HL-60 (cell line): Measurements from ENCODE around the gene CEP85.

ENCODE experiments used
- DNase-seq, 2 experiments: peaks; one replicate each; pipeline ENCODE4 v3.0.0-alpha.2; 2010 to 2020; ENCODE audit warnings: low read depth in 1 of 2, low spot score in 1 of 2
- H3K27ac ChIP-seq: fragments of 250-450 bp; sonication (Bioruptor Pico); replicated peaks from 2 replicates; pipeline ENCODE4 v1.5.1; 2020; ENCODE audit warnings: mild to moderate bottlenecking, moderate library complexity
- H3K27me3 ChIP-seq: fragments of 250-450 bp; sonication (Bioruptor Pico); 2 replicates; pipeline ENCODE4 v1.5.1; 2021; ENCODE audit warnings: mild to moderate bottlenecking, moderate library complexity; ENCODE audit not compliant: insufficient read depth, poor library complexity, severe bottlenecking
- H3K4me3 ChIP-seq: replicated peaks from 2 replicates; pipeline ENCODE4 v1.5.1; 2011; ENCODE audit warnings: mild to moderate bottlenecking, control low read depth, low read length; ENCODE audit not compliant: insufficient read depth
- CTCF ChIP-seq: IDR thresholded peaks from one replicate; pipeline ENCODE4 v1.5.1; 2011; ENCODE audit warnings: low read length, control low read depth, inconsistent platforms; ENCODE audit not compliant: insufficient read depth
- GABPA ChIP-seq: IDR thresholded peaks from 2 replicates; pipeline ENCODE4 v1.6.1; 2012; ENCODE audit warnings: low read depth
- POLR2AphosphoS5 ChIP-seq: IDR thresholded peaks from 2 replicates; pipeline ENCODE4 v1.6.1; 2012; ENCODE audit warnings: low read depth
- REST ChIP-seq: IDR thresholded peaks from 2 replicates; pipeline ENCODE4 v1.6.1; 2012; ENCODE audit warnings: low read depth; ENCODE audit not compliant: insufficient replicate concordance
- SPI1 ChIP-seq: IDR thresholded peaks from 2 replicates; pipeline ENCODE4 v1.6.1; 2012; ENCODE audit warnings: low read depth, mild to moderate bottlenecking, borderline replicate concordance

Gene CEP85

GRCh38 chr1:26213335-26213905 is 20.6 kb upstream of the CEP85 start:
- Histone ChIP-seq H3K4me3 (no peak overlapping the region), H3K27me3 (no peaks in the 10 kb centered on the region), H3K27ac (no peak overlapping the region)
- no peak for DNase-seq
- TF ChIP-seq POLR2AphosphoS5 (no peak), CTCF (no peak), REST (no peak), SPI1 (no peak), GABPA (no peak)

GRCh38 chr1:26215246-26215645 is 18.8 kb upstream of the CEP85 start:
- Histone ChIP-seq H3K4me3 (no peak overlapping the region), H3K27me3 (no peaks in the 10 kb centered on the region), H3K27ac (no peak overlapping the region)
- DNase-seq, result no peak
- no peak for TF ChIP-seq GABPA

DNA sequence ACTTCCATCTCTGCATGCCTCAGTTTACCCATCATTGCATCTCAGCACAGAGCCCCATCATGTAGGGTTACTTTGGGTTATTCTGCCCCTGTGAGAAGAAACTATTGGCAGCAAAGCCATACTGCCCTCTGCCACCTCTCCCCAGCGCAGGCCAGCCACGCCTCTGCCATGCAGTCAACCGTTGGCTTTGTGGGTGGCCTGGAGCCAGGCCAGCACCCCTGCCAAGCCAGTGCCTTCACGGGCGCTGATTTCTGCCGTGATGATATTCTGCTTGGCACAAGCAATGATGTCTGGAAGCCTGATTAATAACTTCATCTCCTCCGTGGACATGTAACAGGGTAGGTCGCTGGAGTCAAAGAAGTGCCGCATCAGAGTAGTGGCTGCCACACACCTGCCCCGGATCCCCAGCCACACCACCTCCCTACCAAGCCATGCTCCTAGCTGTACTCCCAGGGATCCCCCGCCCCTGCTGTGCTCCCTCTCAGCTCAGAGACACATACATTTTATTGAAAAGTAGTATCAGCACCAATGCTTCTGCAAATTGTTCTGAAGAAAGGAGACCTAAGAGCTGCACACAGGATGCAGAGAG is 15.0 kb upstream of the CEP85 start:
- no peak overlapping the region for H3K27ac ChIP-seq
- no peak overlapping the region for H3K4me3 ChIP-seq
- no peak for DNase-seq
- H3K27me3 ChIP-seq, result no peaks in the 10 kb centered on the region
- TF ChIP-seq SPI1 (no peak), GABPA (no peak), CTCF (no peak), REST (no peak), POLR2AphosphoS5 (no peak)

DNA sequence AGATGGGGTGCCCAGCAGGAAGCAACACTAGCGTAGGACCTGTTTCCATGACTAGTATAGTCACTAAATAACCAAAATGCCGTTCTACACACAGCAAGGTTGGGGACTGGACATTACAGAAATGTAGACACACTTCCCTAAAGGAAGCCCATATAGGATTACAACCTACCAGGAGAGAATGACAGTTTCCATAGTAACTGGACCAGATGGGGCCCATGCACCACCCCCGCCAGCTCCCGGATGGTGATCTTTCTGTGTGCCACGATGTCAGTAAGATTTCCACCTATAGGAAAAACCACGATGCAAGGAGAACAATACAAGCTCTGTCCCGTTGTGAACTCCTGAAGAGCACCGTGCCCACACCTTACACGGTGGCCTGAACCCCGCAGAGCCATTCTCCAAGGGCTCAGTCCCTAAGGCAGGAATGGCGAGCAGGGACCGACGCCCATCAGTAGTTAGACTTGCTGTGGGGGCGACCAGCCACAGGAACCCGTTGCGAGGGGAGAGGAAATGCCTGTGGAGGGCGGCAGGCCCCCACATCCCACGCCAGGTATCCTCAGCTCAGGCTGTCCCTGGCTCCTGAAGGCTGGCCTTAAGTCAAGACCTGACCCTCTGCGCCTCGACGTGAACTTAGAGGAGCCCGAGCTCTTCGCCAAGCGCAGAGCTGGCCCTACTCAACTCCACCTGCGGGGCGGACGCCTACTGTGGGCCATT is 13.6 kb upstream of the CEP85 start:
- DNase-seq, result no peak
- no peak for TF ChIP-seq CTCF
- no peak for TF ChIP-seq REST
- no peak for TF ChIP-seq POLR2AphosphoS5
- TF ChIP-seq GABPA, result no peak
- no peak for TF ChIP-seq SPI1
- peaks cover 11% of the 10 kb centered on the region for H3K27me3 ChIP-seq
- no peak overlapping the region for H3K4me3 ChIP-seq
- no peak overlapping the region for H3K27ac ChIP-seq
